Stomach smooth muscle (tissue), 2 donors: ENCODE results near the gene PCNT.
"Not testable (repeated sequence)": the region's sequence is repeated elsewhere in the genome, so short reads cannot be mapped to it uniquely, and the experiment has no call there.

ENCODE experiments used
- H3K27ac ChIP-seq: one replicate; pipeline ENCODE4 v1.7.0; 2013; ENCODE audit warnings: mild to moderate bottlenecking, low read length, inconsistent platforms
- H3K27me3 ChIP-seq, 2 donors: one replicate each; pipeline ENCODE4 v1.7.0; 2013; ENCODE audit warnings: low read length in 2 of 2; ENCODE audit not compliant: insufficient read depth in 2 of 2, control insufficient read depth in 1 of 2
- H3K36me3 ChIP-seq, 2 donors: one replicate each; pipeline ENCODE4 v1.7.0; 2013; ENCODE audit warnings: low read length in 2 of 2; ENCODE audit not compliant: control insufficient read depth in 2 of 2, insufficient read depth in 2 of 2
- H3K4me1 ChIP-seq: one replicate; pipeline ENCODE4 v1.7.0; 2013; ENCODE audit warnings: low read length; ENCODE audit not compliant: control insufficient read depth, insufficient read depth
- H3K4me3 ChIP-seq, 2 donors: one replicate each; pipeline ENCODE4 v1.7.0; 2013; ENCODE audit warnings: low read length in 2 of 2
- H3K9ac ChIP-seq, 2 donors: one replicate each; pipeline ENCODE4 v1.7.0; 2013; ENCODE audit warnings: low read length in 2 of 2, mild to moderate bottlenecking in 1 of 2
- H3K9me3 ChIP-seq, 2 donors: one replicate each; pipeline ENCODE4 v1.7.0; 2013; ENCODE audit warnings: low read length in 2 of 2; ENCODE audit not compliant: control insufficient read depth in 2 of 2
- donor health status: healthy.
- donor health status: Pancreatic carcinoma.

PCNT gene

GRCh38 chr21:46310260-46310659, 13.7 kb upstream of the PCNT start:
- not testable (repeated sequence) for H3K4me3 ChIP-seq, H3K27ac ChIP-seq, H3K27me3 ChIP-seq, H3K4me1 ChIP-seq, H3K36me3 ChIP-seq, H3K9me3 ChIP-seq, H3K9ac ChIP-seq

- H3K36me3 ChIP-seq = no peaks in the 10 kb centered on the region
These were observed 12.4 kb upstream of the PCNT start for GRCh38 chr21:46311568-46311967.

GRCh38 chr21:46312949-46313348, 11.0 kb upstream of the PCNT start:
- H3K9ac ChIP-seq = no peak overlapping the region

More at GRCh38 chr21:46311568-46311967, 12.4 kb upstream of the PCNT start:
- Histone ChIP-seq H3K9ac (no peak overlapping the region), H3K4me1 (no peaks in the 10 kb centered on the region), H3K4me3 (no peak overlapping the region), H3K27ac (no peak overlapping the region), H3K27me3 (no peaks in the 10 kb centered on the region), H3K9me3 (no peaks in the 10 kb centered on the region)

GRCh38 chr21:46314441-46315020, 9.4 kb upstream of the PCNT start:
- Histone ChIP-seq H3K27ac (no peak overlapping the region), H3K9me3 (no peaks in the 10 kb centered on the region), H3K4me1 (no peaks in the 10 kb centered on the region), H3K27me3 (no peaks in the 10 kb centered on the region), H3K36me3 (no peaks in the 10 kb centered on the region), H3K9ac (no peak overlapping the region), H3K4me3 (no peak overlapping the region)

More at GRCh38 chr21:46312949-46313348, 11.0 kb upstream of the PCNT start:
- H3K4me1 ChIP-seq = no peaks in the 10 kb centered on the region
- H3K9me3 ChIP-seq = no peaks in the 10 kb centered on the region
- no peak overlapping the region for H3K4me3 ChIP-seq
- no peaks in the 10 kb centered on the region for H3K36me3 ChIP-seq
- H3K27ac ChIP-seq = no peak overlapping the region
- H3K27me3 ChIP-seq = no peaks in the 10 kb centered on the region

GRCh38 chr21:46316708-46317324, 7.1 kb upstream of the PCNT start:
- H3K4me1 ChIP-seq = no peaks in the 10 kb centered on the region
- no peak overlapping the region for H3K4me3 ChIP-seq
- no peaks in the 10 kb centered on the region for H3K27me3 ChIP-seq
- H3K27ac ChIP-seq = no peak overlapping the region
- H3K36me3 ChIP-seq = no peaks in the 10 kb centered on the region
- no peaks in the 10 kb centered on the region for H3K9me3 ChIP-seq
- no peak overlapping the region for H3K9ac ChIP-seq

GRCh38 chr21:46317710-46318463, 6.1 kb upstream of the PCNT start:
- Histone ChIP-seq H3K27me3 (no peaks in the 10 kb centered on the region), H3K4me1 (peaks cover 8% of the 10 kb centered on the region), H3K9me3 (no peaks in the 10 kb centered on the region), H3K4me3 (no peak overlapping the region), H3K27ac (no peak overlapping the region), H3K36me3 (no peaks in the 10 kb centered on the region), H3K9ac (no peak overlapping the region)

- Histone ChIP-seq H3K36me3 (no peaks in the 10 kb centered on the region), H3K4me3 (no peak overlapping the region), H3K9ac (no peak overlapping the region), H3K27me3 (no peaks in the 10 kb centered on the region), H3K27ac (no peak overlapping the region), H3K4me1 (peaks cover 14% of the 10 kb centered on the region), H3K9me3 (no peaks in the 10 kb centered on the region)
These were observed 5.5 kb upstream of the PCNT start for GRCh38 chr21:46318464-46318845.

GRCh38 chr21:46319186-46319585, 4.8 kb upstream of the PCNT start:
- no peak overlapping the region for H3K4me3 ChIP-seq
- peaks cover 14% of the 10 kb centered on the region for H3K4me1 ChIP-seq
- H3K27ac ChIP-seq = no peak overlapping the region
- H3K36me3 ChIP-seq = no peaks in the 10 kb centered on the region
- no peak overlapping the region for H3K9ac ChIP-seq
- H3K27me3 ChIP-seq = no peaks in the 10 kb centered on the region
- H3K9me3 ChIP-seq = no peaks in the 10 kb centered on the region

- H3K4me3 ChIP-seq = no peak overlapping the region
- H3K27ac ChIP-seq = no peak overlapping the region
- H3K4me1 ChIP-seq = peaks cover 16% of the 10 kb centered on the region
- H3K9me3 ChIP-seq = no peaks in the 10 kb centered on the region
- no peak overlapping the region for H3K9ac ChIP-seq
- H3K27me3 ChIP-seq = no peaks in the 10 kb centered on the region
- no peaks in the 10 kb centered on the region for H3K36me3 ChIP-seq
These were observed 3.6 kb upstream of the PCNT start for GRCh38 chr21:46320331-46320801.

GRCh38 chr21:46322351-46323226, 1.4 kb upstream of the PCNT start:
- H3K27ac ChIP-seq = no peak overlapping the region
- H3K27me3 ChIP-seq = no peaks in the 10 kb centered on the region
- peak overlapping the region; percentile 85 to 93 for H3K4me3 ChIP-seq
- peak overlapping the region; percentile 42 to 69 for H3K9ac ChIP-seq
- peaks cover 19% of the 10 kb centered on the region for H3K4me1 ChIP-seq
- no peaks in the 10 kb centered on the region for H3K9me3 ChIP-seq
- H3K36me3 ChIP-seq = no peaks in the 10 kb centered on the region
